HEK293 (cell line): ENCODE data around the gene GTSE1.

Source experiments
- FEZF1 ChIP-seq: fragments of 450-650 bp; formaldehyde crosslinking; IDR thresholded peaks from 2 replicates; pipeline ENCODE4 v1.5.1; 2016; ENCODE audit warnings: missing biosample characterization, missing genetic modification characterization
- HOXC10 ChIP-seq: sonication (generic); formaldehyde crosslinking; IDR thresholded peaks from 2 replicates; pipeline ENCODE4 v1.8.1; 2023; ENCODE audit warnings: mild to moderate bottlenecking, missing genetic modification reagents
- KLF7 ChIP-seq: fragments of 450-650 bp; formaldehyde crosslinking; IDR thresholded peaks from 2 replicates; pipeline ENCODE4 v1.5.1; 2016; ENCODE audit warnings: missing biosample characterization, missing genetic modification characterization, borderline replicate concordance
- KLF9 ChIP-seq: fragments of 450-650 bp; formaldehyde crosslinking; IDR thresholded peaks from 2 replicates; pipeline ENCODE4 v1.5.1; 2016; ENCODE audit warnings: missing biosample characterization, missing genetic modification characterization, low read depth
- MYNN ChIP-seq: fragments of 450-650 bp; formaldehyde crosslinking; IDR thresholded peaks from 2 replicates; pipeline ENCODE4 v1.5.1; 2016; ENCODE audit warnings: missing biosample characterization, missing genetic modification characterization, borderline replicate concordance
- PBX3 ChIP-seq: sonication (generic); formaldehyde crosslinking; IDR thresholded peaks from 2 replicates; pipeline ENCODE4 v1.8.1; 2022; ENCODE audit warnings: mild to moderate bottlenecking, moderate library complexity, missing genetic modification reagents
- SP7 ChIP-seq: fragments of 450-650 bp; formaldehyde crosslinking; IDR thresholded peaks from 2 replicates; pipeline ENCODE4 v1.5.1; 2016; ENCODE audit warnings: missing biosample characterization, missing genetic modification characterization
- ZBTB11 ChIP-seq: fragments of 450-650 bp; formaldehyde crosslinking; conservative IDR thresholded peaks from 2 replicates; pipeline ENCODE4 v1.5.1; 2016; ENCODE audit warnings: low read depth, missing biosample characterization, missing genetic modification characterization
- ZBTB26 ChIP-seq: fragments of 450-650 bp; formaldehyde crosslinking; optimal IDR thresholded peaks from 2 replicates; pipeline ENCODE3; 2016; ENCODE audit warnings: missing biosample characterization, mild to moderate bottlenecking, missing genetic modification characterization
- ZBTB44 ChIP-seq: fragments of 450-650 bp; IDR thresholded peaks from 2 replicates; pipeline ENCODE4 v1.5.1; 2018; ENCODE audit warnings: missing biosample characterization, mild to moderate bottlenecking, missing genetic modification characterization
- ZFP69B ChIP-seq: fragments of 450-650 bp; formaldehyde crosslinking; IDR thresholded peaks from 2 replicates; pipeline ENCODE4 v1.5.1; 2016; ENCODE audit warnings: missing biosample characterization, missing genetic modification characterization
- ZIC2 ChIP-seq: fragments of 450-650 bp; formaldehyde crosslinking; IDR thresholded peaks from 2 replicates; pipeline ENCODE4 v1.5.1; 2016; ENCODE audit warnings: missing biosample characterization, missing genetic modification characterization
- ZNF121 ChIP-seq: fragments of 450-650 bp; formaldehyde crosslinking; IDR thresholded peaks from 2 replicates; pipeline ENCODE4 v1.5.1; 2016; ENCODE audit warnings: missing biosample characterization, missing genetic modification characterization
- ZNF148 ChIP-seq: fragments of 450-650 bp; formaldehyde crosslinking; IDR thresholded peaks from 2 replicates; pipeline ENCODE4 v1.5.0; 2017; ENCODE audit warnings: missing biosample characterization, missing genetic modification characterization, borderline replicate concordance
- ZNF202 ChIP-seq: fragments of 450-650 bp; formaldehyde crosslinking; IDR thresholded peaks from 2 replicates; pipeline ENCODE4 v1.5.1; 2016; ENCODE audit warnings: missing biosample characterization, missing genetic modification characterization, borderline replicate concordance
- ZNF335 ChIP-seq: fragments of 450-650 bp; formaldehyde crosslinking; conservative IDR thresholded peaks from 2 replicates; pipeline ENCODE4 v1.5.1; 2016; ENCODE audit warnings: missing biosample characterization, missing genetic modification characterization
- ZNF350 ChIP-seq: fragments of 450-650 bp; formaldehyde crosslinking; IDR thresholded peaks from 2 replicates; pipeline ENCODE4 v1.5.0; 2017; ENCODE audit warnings: missing biosample characterization, mild to moderate bottlenecking, missing genetic modification characterization
- ZNF366 ChIP-seq: fragments of 450-650 bp; formaldehyde crosslinking; conservative IDR thresholded peaks from 2 replicates; pipeline ENCODE4 v1.5.1; 2016; ENCODE audit warnings: missing biosample characterization, missing genetic modification characterization
- ZNF544 ChIP-seq: fragments of 450-650 bp; formaldehyde crosslinking; IDR thresholded peaks from 2 replicates; pipeline ENCODE4 v1.5.0; 2017; ENCODE audit warnings: missing biosample characterization, missing genetic modification characterization
- ZNF610 ChIP-seq: fragments of 450-650 bp; formaldehyde crosslinking; IDR thresholded peaks from 2 replicates; pipeline ENCODE4 v1.5.1; 2016; ENCODE audit warnings: missing biosample characterization, missing genetic modification characterization, borderline replicate concordance
- ZNF623 ChIP-seq: fragments of 450-650 bp; formaldehyde crosslinking; IDR thresholded peaks from 2 replicates; pipeline ENCODE4 v1.5.1; 2016; ENCODE audit warnings: missing biosample characterization, missing genetic modification characterization
- ZNF658 ChIP-seq: fragments of 450-650 bp; formaldehyde crosslinking; IDR thresholded peaks from 2 replicates; pipeline ENCODE4; 2016; ENCODE audit warnings: missing biosample characterization, missing genetic modification characterization
- ZNF660 ChIP-seq: fragments of 450-650 bp; IDR thresholded peaks from 2 replicates; pipeline ENCODE4 v1.5.1; 2018; ENCODE audit warnings: missing biosample characterization, mild to moderate bottlenecking, missing genetic modification characterization
- ZNF692 ChIP-seq: fragments of 450-650 bp; formaldehyde crosslinking; IDR thresholded peaks from 2 replicates; pipeline ENCODE4 v1.5.1; 2016; ENCODE audit warnings: missing biosample characterization, missing genetic modification characterization
- ZNF701 ChIP-seq: fragments of 450-650 bp; formaldehyde crosslinking; IDR thresholded peaks from 2 replicates; pipeline ENCODE4 v1.5.1; 2016; ENCODE audit warnings: missing biosample characterization, missing genetic modification characterization
- ZNF76 ChIP-seq: fragments of 450-650 bp; formaldehyde crosslinking; IDR thresholded peaks from 2 replicates; pipeline ENCODE4; 2016; ENCODE audit warnings: low read depth, missing biosample characterization, missing genetic modification characterization, borderline replicate concordance
- ZXDB ChIP-seq: fragments of 450-650 bp; formaldehyde crosslinking; IDR thresholded peaks from 2 replicates; pipeline ENCODE4 v1.5.1; 2016; ENCODE audit warnings: missing biosample characterization, missing genetic modification characterization

Gene GTSE1

GRCh38 chr22:46352691-46353386, 56.2 kb downstream of the GTSE1 start (continued):
- TF ChIP-seq ZNF544 (tag by site-specific recombination) (no peak), PBX3 (CRISPR knock-in tag) (no peak), ZNF610 (tag by site-specific recombination) (no peak), ZNF350 (tag by site-specific recombination) (no peak), KLF9 (tag by site-specific recombination) (no peak), ZBTB44 (tag by site-specific recombination) (no peak), ZNF121 (tag by site-specific recombination) (peak; percentile 85), MYNN (tag by site-specific recombination) (no peak), ZFP69B (tag by site-specific recombination) (peak; percentile 43; the same call in 1 of the 2 replicates), ZBTB26 (tag by site-specific recombination) (no peak), ZNF335 (tag by site-specific recombination) (0 out of 2 replicates have a peak, but pooled peaks have one; percentile 30), ZNF366 (tag by site-specific recombination) (no peak), ZNF660 (tag by site-specific recombination) (no peak), ZNF623 (tag by site-specific recombination) (peak; percentile 8; the same call in 1 of the 2 replicates), ZNF148 (tag by site-specific recombination) (no peak), FEZF1 (tag by site-specific recombination) (peak; percentile 37; the same call in 1 of the 2 replicates), HOXC10 (CRISPR knock-in tag) (no peak), SP7 (tag by site-specific recombination) (0 out of 2 replicates have a peak, but pooled peaks have one; percentile 31), KLF7 (tag by site-specific recombination) (no peak), ZBTB11 (tag by site-specific recombination) (no peak), ZNF76 (no peak), ZNF658 (no peak), ZNF701 (tag by site-specific recombination) (no peak), ZNF692 (tag by site-specific recombination) (peak; percentile 57; the same call in 1 of the 2 replicates), ZXDB (0 out of 2 replicates have a peak, but pooled peaks have one; percentile 19), ZIC2 (peak; percentile 95), ZNF202 (tag by site-specific recombination) (no peak)
